ENCODE measurements around the gene ACVR1. TPM values are rescaled to one million over a fixed set of nuclear protein-coding genes. Genes with fewer than 3 reads are reported as not detected.

The ACVR1 gene
- polyA plus RNA-seq, 1 of the 3 experiments (the other 2 are of a cell fraction): 22.4 TPM

GRCh38 chr2:157864857-157865430, 11.2 kb downstream of the ACVR1 start:
- peaks cover 7 to 11% of the 10 kb centered on the region in 2 experiments; a peak in 2 of 4 replicates for H3K4me1 ChIP-seq (ENCODE audit: control insufficient read depth in 1 of 2, insufficient read depth in 2 of 2, low read depth in 1 of 2, low read length in 1 of 2)
- 98% methylated on average over 2 of the region's 2 CpGs for WGBS (ENCODE audit: low lambda C conversion rate)
- H3K4me2 ChIP-seq: no peak overlapping the region
- no peaks in the 10 kb centered on the region for H3K27me3 ChIP-seq (ENCODE audit: insufficient read depth)
- H3K36me3 ChIP-seq (replicated peaks in 1 of 2; ENCODE audit: control insufficient read depth in 1 of 2, insufficient read depth in 2 of 2, low read length in 1 of 2): no peaks in the 10 kb centered on the region
- POLR2A ChIA-PET: interaction anchor here (1.5 kb wide), 1 partner anchor 11 kb away, joined by 10 read pairs; the partner anchor contains the start of gene ACVR1
- CTCF ChIA-PET: interaction anchor here (1.4 to 1.7 kb wide), 3 partner anchors 12 to 236 kb away, joined by 3 to 6 read pairs (median 3); partner anchors contain the start of genes ACVR1 and ACVR1C
- H3F3A ChIP-seq (replicated peaks; ENCODE audit: insufficient read depth): no peaks in the 10 kb centered on the region
- H3K9me2 ChIP-seq: no peaks in the 10 kb centered on the region
- TF ChIP-seq MEF2A (IDR thresholded peaks at IDR 0.05; ENCODE audit: borderline replicate concordance, low read depth): no peak
- no peak for TF ChIP-seq JUND (IDR thresholded peaks at IDR 0.05)
- no peak for TF ChIP-seq EZH2phosphoT487 (IDR thresholded peaks at IDR 0.05; ENCODE audit: borderline replicate concordance, low read depth)
- TF ChIP-seq NRF1 (IDR thresholded peaks at IDR 0.05; ENCODE audit: low read depth, low read length): no peak
- no peak for TF ChIP-seq FOXJ3 (CRISPR knock-in tag; IDR thresholded peaks at IDR 0.05)
- no peak for TF ChIP-seq CTCF (IDR thresholded peaks at IDR 0.05)
- TF ChIP-seq, protein P1, sequence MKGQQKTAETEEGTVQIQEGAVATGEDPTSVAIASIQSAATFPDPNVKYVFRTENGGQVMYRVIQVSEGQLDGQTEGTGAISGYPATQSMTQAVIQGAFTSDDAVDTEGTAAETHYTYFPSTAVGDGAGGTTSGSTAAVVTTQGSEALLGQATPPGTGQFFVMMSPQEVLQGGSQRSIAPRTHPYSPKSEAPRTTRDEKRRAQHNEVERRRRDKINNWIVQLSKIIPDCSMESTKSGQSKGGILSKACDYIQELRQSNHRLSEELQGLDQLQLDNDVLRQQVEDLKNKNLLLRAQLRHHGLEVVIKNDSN (IDR thresholded peaks at IDR 0.05; ENCODE audit: borderline replicate concordance, low read depth): no peak
- TF ChIP-seq, protein P2, sequence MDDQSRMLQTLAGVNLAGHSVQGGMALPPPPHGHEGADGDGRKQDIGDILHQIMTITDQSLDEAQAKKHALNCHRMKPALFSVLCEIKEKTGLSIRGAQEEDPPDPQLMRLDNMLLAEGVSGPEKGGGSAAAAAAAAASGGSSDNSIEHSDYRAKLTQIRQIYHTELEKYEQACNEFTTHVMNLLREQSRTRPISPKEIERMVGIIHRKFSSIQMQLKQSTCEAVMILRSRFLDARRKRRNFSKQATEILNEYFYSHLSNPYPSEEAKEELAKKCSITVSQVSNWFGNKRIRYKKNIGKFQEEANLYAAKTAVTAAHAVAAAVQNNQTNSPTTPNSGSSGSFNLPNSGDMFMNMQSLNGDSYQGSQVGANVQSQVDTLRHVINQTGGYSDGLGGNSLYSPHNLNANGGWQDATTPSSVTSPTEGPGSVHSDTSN (IDR thresholded peaks at IDR 0.05): no peak
- TF ChIP-seq FOXM1 (IDR thresholded peaks at IDR 0.05; ENCODE audit: low read depth): no peak
- no peak for TF ChIP-seq ELF1 (IDR thresholded peaks at IDR 0.05)
- TF ChIP-seq IRF3 (IDR thresholded peaks at IDR 0.05; ENCODE audit: low read depth, low read length): no peak
- TF ChIP-seq POLR2AphosphoS5 (IDR thresholded peaks at IDR 0.05; ENCODE audit: low read depth, low read length): no peak
- no peak for TF ChIP-seq RFX5 (IDR thresholded peaks at IDR 0.05; ENCODE audit: low read length)
- no peak overlapping the region for H3K27ac ChIP-seq (ENCODE audit: low read depth in 2 of 2, low read length in 1 of 2)
- no peak overlapping the region for H3K9ac ChIP-seq
- peaks cover 85% of the 10 kb centered on the region for H3K79me2 ChIP-seq (ENCODE audit: insufficient read depth)
- no peak for DNase-seq
- H3K4me3 ChIP-seq (ENCODE audit: low read depth in 2 of 2, low read length in 1 of 2): no peak overlapping the region
- H4K20me1 ChIP-seq (ENCODE audit: insufficient read depth): peaks cover 36% of the 10 kb centered on the region
- no peak overlapping the region for H2AFZ ChIP-seq (ENCODE audit: low read depth)
- H3K9me3 ChIP-seq: no peaks in the 10 kb centered on the region

Measured in SK-N-SH (cell line).